HG03575 (cell line): ENCODE results near the gene HEG1.
"Not testable (repeated sequence)": the region's sequence is repeated elsewhere in the genome, so short reads cannot be mapped to it uniquely, and the experiment has no call there.

ENCODE experiments used
- ATAC-seq: cut with Tn5 transposase; IDR thresholded peaks from one replicate; pipeline ENCODE4 v1.9.1; 2021; ENCODE audit not compliant: unreplicated experiment, insufficient number of reproducible peaks, low FRiP score; ENCODE audit errors: extremely low read depth

The HEG1 gene

GRCh38 chr3:125055913-125056745 lies at the start of gene HEG1:
HEG1 (minus strand) TSS chr3:125055997; CDS start chr3:125055890, 107 bp downstream.
- no peak for ATAC-seq

- ATAC-seq, result no peak
These were observed 49.3 kb upstream of the HEG1 start for GRCh38 chr3:125105116-125105515.

- ATAC-seq, result no peak
These were observed 48.8 kb upstream of the HEG1 start for GRCh38 chr3:125104639-125105038.

GRCh38 chr3:125103406-125103805 lies 47.6 kb upstream of the HEG1 start:
- no peak for ATAC-seq

- no peak for ATAC-seq
These were observed 46.7 kb upstream of the HEG1 start for GRCh38 chr3:125102470-125102869.

- ATAC-seq, result no peak
These were observed 43.0 kb upstream of the HEG1 start for GRCh38 chr3:125098611-125099291.

GRCh38 chr3:125090649-125091048 lies 34.9 kb upstream of the HEG1 start:
- no peak for ATAC-seq

- no peak for ATAC-seq
These were observed 32.1 kb upstream of the HEG1 start for GRCh38 chr3:125087768-125088391.

GRCh38 chr3:125085166-125085565 lies 29.4 kb upstream of the HEG1 start:
- ATAC-seq, result no peak

- ATAC-seq, result no peak
These were observed 28.0 kb upstream of the HEG1 start for GRCh38 chr3:125083776-125084175.

GRCh38 chr3:125082339-125082738 lies 26.5 kb upstream of the HEG1 start:
- not testable (repeated sequence) for ATAC-seq

- ATAC-seq, result no peak
These were observed 24.3 kb upstream of the HEG1 start for GRCh38 chr3:125080077-125080476.

- ATAC-seq, result no peak
These were observed 23.9 kb upstream of the HEG1 start for GRCh38 chr3:125079675-125080045.

GRCh38 chr3:125078951-125079674 lies 23.3 kb upstream of the HEG1 start:
- ATAC-seq, result no peak

- ATAC-seq, result no peak
These were observed 22.1 kb upstream of the HEG1 start for GRCh38 chr3:125077864-125078263.

- ATAC-seq, result no peak
These were observed 20.7 kb upstream of the HEG1 start for GRCh38 chr3:125076464-125076863.

- no peak for ATAC-seq
These were observed 19.9 kb upstream of the HEG1 start for GRCh38 chr3:125075738-125076137.

GRCh38 chr3:125073390-125073905 lies 17.7 kb upstream of the HEG1 start:
- ATAC-seq, result no peak

GRCh38 chr3:125072749-125073389 lies 17.1 kb upstream of the HEG1 start:
- ATAC-seq, result no peak
